Retinal pigment epithelial cell (primary cell): ENCODE measurements around the gene PROB1.
A peak's percentile ranks its signal among the peaks of the same experiment; 100 is the strongest.
"Not testable (repeated sequence)": the region's sequence is repeated elsewhere in the genome, so short reads cannot be mapped to it uniquely, and the experiment has no call there.

Experiments used
- DNase-seq: peaks from one replicate; pipeline ENCODE4 v3.0.0-alpha.2; 2010; ENCODE audit warnings: low read depth
- H3K4me3 ChIP-seq: 2 replicates; pipeline ENCODE4 v1.5.1; 2011; ENCODE audit warnings: mild to moderate bottlenecking, low read length, control low read depth, moderate library complexity
- TF ChIP-seq, protein P1 (sequence below): conservative IDR thresholded peaks from 2 replicates; pipeline ENCODE4 v1.5.1; 2011; ENCODE audit warnings: low read depth, low read length, control low read depth, inconsistent platforms

The PROB1 gene, protein sequence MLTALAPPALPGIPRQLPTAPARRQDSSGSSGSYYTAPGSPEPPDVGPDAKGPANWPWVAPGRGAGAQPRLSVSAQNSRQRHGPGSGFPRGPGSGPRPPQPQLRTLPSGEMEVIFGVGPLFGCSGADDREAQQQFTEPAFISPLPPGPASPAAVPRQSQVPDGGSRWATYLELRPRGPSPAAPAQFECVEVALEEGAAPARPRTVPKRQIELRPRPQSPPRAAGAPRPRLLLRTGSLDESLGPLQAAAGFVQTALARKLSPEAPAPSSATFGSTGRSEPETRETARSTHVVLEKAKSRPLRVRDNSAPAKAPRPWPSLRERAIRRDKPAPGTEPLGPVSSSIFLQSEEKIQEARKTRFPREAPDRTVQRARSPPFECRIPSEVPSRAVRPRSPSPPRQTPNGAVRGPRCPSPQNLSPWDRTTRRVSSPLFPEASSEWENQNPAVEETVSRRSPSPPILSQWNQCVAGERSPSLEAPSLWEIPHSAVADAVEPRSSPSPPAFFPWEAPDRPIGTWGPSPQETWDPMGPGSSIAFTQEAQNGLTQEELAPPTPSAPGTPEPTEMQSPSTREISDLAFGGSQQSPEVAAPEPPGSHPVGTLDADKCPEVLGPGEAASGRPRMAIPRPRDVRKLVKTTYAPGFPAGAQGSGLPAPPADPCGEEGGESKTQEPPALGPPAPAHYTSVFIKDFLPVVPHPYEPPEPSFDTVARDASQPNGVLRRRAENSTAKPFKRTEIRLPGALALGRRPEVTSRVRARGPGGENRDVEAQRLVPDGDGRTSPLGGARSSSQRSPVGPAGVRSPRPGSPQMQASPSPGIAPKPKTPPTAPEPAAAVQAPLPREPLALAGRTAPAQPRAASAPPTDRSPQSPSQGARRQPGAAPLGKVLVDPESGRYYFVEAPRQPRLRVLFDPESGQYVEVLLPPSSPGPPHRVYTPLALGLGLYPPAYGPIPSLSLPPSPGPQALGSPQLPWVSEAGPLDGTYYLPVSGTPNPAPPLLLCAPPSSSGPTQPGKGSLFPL

DNA sequence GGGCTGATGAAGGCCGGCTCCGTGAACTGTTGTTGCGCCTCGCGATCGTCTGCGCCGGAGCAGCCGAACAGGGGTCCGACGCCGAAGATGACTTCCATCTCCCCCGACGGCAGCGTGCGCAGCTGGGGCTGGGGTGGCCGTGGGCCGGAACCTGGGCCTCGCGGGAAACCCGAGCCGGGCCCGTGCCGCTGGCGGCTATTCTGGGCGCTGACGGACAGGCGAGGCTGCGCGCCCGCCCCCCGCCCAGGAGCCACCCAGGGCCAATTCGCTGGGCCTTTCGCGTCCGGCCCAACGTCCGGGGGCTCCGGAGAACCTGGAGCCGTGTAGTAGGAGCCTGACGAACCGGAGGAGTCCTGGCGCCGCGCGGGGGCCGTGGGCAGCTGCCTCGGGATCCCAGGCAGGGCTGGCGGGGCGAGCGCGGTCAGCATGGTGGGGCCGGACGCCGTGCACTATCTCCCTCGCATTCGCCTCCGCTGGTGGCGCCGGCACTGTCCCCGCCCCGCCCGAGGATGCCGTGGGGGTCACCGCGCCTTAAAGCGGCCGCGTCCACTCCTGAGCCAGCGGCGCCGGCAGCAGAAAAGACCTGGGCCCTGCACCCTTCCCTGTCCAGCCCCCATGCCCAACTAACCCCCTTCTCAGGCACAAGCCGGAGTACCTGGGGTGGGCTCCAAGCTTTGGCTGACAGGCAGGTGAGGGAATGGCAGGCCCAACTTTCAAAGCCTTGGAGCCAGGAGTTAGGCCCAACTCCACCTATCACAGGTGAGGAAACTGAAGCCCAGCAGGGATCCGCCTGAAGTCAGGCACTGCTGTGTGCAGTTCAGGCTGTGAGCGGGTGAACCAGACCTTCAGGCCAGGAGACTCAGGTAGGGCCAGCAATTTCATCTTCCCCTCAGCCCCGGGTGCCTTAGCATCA, at the start of gene PROB1:
PROB1 (minus strand) TSS at position 451 of the 913 bp plus-strand sequence; CDS start at position 428, 23 bp downstream.
- TF ChIP-seq, protein P1, sequence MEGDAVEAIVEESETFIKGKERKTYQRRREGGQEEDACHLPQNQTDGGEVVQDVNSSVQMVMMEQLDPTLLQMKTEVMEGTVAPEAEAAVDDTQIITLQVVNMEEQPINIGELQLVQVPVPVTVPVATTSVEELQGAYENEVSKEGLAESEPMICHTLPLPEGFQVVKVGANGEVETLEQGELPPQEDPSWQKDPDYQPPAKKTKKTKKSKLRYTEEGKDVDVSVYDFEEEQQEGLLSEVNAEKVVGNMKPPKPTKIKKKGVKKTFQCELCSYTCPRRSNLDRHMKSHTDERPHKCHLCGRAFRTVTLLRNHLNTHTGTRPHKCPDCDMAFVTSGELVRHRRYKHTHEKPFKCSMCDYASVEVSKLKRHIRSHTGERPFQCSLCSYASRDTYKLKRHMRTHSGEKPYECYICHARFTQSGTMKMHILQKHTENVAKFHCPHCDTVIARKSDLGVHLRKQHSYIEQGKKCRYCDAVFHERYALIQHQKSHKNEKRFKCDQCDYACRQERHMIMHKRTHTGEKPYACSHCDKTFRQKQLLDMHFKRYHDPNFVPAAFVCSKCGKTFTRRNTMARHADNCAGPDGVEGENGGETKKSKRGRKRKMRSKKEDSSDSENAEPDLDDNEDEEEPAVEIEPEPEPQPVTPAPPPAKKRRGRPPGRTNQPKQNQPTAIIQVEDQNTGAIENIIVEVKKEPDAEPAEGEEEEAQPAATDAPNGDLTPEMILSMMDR, result no peak
- DNase-seq, result no peak

GRCh38 chr5:139443831-139444453, 49.0 kb upstream of the PROB1 start:
- no peak overlapping the region for H3K4me3 ChIP-seq
- TF ChIP-seq, protein P1, result no peak
- peak; percentile 71 for DNase-seq

More for the DNA sequence above, at the start of gene PROB1:
- peak within 1 kb of the TSS; percentile 6 for H3K4me3 ChIP-seq

DNA sequence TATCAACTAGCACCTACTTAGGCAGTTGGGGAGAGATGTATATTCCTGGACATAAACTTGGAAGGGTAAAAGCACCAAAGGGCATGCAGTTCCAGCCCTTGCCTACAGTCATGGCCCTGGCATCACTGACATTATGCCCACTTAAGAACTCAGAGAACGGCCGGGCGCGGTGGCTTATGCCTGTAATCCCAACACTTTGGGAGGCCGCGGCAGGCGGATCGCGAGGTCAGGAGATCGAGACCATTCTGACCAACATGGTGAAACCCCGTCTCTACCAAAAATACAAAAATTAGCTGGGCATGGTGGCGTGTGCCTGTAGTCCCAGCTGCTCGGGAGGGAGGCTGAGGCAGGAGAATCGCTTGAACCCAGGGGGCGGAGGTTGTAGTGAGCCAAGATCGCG, 45.5 kb upstream of the PROB1 start:
- not testable (repeated sequence) for H3K4me3 ChIP-seq, DNase-seq

GRCh38 chr5:139439013-139439903, 44.4 kb upstream of the PROB1 start, which contains the start of gene DNAJC18:
TSS of gene DNAJC18 (minus strand) at chr5:139439525. CDS start at chr5:139439445, 80 bp downstream.
- DNase-seq, result no peak

DNA sequence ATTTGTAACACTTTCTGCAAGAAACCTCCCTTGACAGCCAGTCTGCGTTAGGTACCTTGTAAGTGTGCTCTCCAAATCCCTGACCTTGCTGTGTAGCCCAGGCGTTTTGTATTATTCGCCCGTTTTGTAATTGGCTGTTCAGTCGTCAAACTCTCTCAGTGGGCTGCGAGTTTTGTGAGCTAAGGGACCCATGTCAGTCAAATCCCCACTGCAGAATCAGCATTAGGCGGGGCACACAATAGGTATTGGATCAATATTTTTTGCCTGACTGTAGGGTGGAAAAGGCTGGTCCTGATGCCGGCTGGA, 43.8 kb upstream of the PROB1 start:
- TF ChIP-seq, protein P1, result no peak
- H3K4me3 ChIP-seq, result peak overlapping the region; percentile 90
- no peak for DNase-seq

More at GRCh38 chr5:139439013-139439903, 44.4 kb upstream of the PROB1 start, which contains the start of gene DNAJC18:
- TF ChIP-seq, protein P1, result no peak
- H3K4me3 ChIP-seq, result peak within 1 kb of the TSS; percentile 90

DNA sequence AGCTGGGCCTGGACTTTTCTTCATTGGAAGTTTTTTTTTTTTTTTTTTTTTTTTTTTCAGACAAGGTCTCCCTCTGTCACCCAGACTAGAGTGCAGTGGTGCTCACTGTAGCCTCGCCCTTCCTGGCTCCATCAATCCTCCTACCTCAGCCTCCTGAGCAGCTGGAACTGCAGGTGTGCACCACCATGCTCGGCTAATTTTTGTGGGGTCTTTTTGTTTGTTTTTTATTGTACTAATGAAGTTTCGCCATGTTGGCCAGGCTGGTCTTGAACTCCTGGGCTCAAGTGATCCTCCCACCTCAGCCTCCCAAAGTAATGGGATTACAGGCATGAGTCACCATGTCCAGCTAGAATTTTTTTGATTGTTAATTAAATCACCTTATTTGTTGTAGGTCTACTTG, 40.8 kb upstream of the PROB1 start:
- no peak overlapping the region for H3K4me3 ChIP-seq
- TF ChIP-seq, protein P1, result no peak
- no peak for DNase-seq
